K562 (cell line): ENCODE results near the gene TMEM87B. TPM values are rescaled to one million over a fixed set of nuclear protein-coding genes. Genes with fewer than 3 reads are reported as not detected.
A peak's percentile ranks its signal among the peaks of the same experiment; 100 is the strongest.

Experiments
- ATAC-seq: fragments of 200-7000 bp; cut with Tn5 transposase; 3 replicates; pipeline ENCODE4 v1.9.1; 2020; ENCODE audit warnings: moderate library complexity
- BruUV-seq: library from RNA; stranded (reverse); fragments of 400-500 nt; replicated peaks from 2 replicates; lab custom pipeline; 2021; lab: Mats Ljungman, UMichigan
- CTCF ChIA-PET: fragments of 300-600 bp; formaldehyde crosslinking; extraction: SDS; loops from one replicate; lab custom pipeline; 2021; ENCODE audit warnings: low intra/inter-chr PET ratio; lab: Yijun Ruan, JAX
- POLR2A ChIA-PET: fragments of 300-600, 350-650 bp; sonication (Branson Sonifier 250); formaldehyde crosslinking; extraction: SDS; loops from one replicate; lab custom pipeline; 2021; ENCODE audit warnings: antibody characterized with exemption, inconsistent platforms; lab: Yijun Ruan, JAX
- DNase-seq, 4 experiments: peaks; one replicate each; pipeline versions ENCODE4 v3.0.0 to v3.0.0-alpha.2; 2011 to 2018; ENCODE audit warnings: low spot score in 3 of 4, mixed read lengths in 3 of 4; ENCODE audit errors: extremely low read depth in 1 of 4
- FAIRE-seq: peaks from 2 replicates; lab custom pipeline; 2011; peaks lifted over from hg19 to GRCh38; lab: Jason Lieb, UNC
- H2AFZ ChIP-seq: 2 replicates; pipeline ENCODE4 v1.6.0; 2011; ENCODE audit warnings: low read depth, low read length, control low read depth, inconsistent platforms
- H3K27ac ChIP-seq: fragments of 200-600 bp; 3 replicates; pipeline ENCODE4 v1.8.0; 2011; ENCODE audit warnings: low read depth, mild to moderate bottlenecking, control low read depth, inconsistent platforms, low read length, moderate library complexity, mixed read lengths; ENCODE audit errors: extremely low read depth
- H3K27me3 ChIP-seq, 2 experiments: fragments of 300-600 bp in 1 of 2; 2 replicates in 1 of 2; 3 replicates in 1 of 2; pipeline versions ENCODE4 v1.6.0 to v1.8.0; 2011; ENCODE audit warnings: inconsistent platforms in 2 of 2, low read length in 2 of 2, mild to moderate bottlenecking in 1 of 2, mixed read lengths in 1 of 2, moderate library complexity in 1 of 2; ENCODE audit not compliant: control insufficient read depth in 2 of 2, insufficient read depth in 2 of 2
- H3K36me3 ChIP-seq: fragments of 300-600 bp; 3 replicates; pipeline ENCODE4 v1.8.0; 2011; ENCODE audit warnings: mild to moderate bottlenecking, low read length, inconsistent platforms; ENCODE audit not compliant: control insufficient read depth, insufficient read depth
- H3K4me1 ChIP-seq, 2 experiments: fragments of 200-600 bp in 1 of 2; replicated peaks in 1 of 2; 2 replicates in 1 of 2; 3 replicates in 1 of 2; pipeline versions ENCODE4 v1.5.1 to v1.8.0; 2011; ENCODE audit warnings: inconsistent platforms in 2 of 2, low read length in 2 of 2, mild to moderate bottlenecking in 1 of 2, mixed read lengths in 1 of 2, moderate library complexity in 1 of 2; ENCODE audit not compliant: control insufficient read depth in 2 of 2, insufficient read depth in 2 of 2
- H3K4me2 ChIP-seq: 2 replicates; pipeline ENCODE4 v1.6.1; 2011; ENCODE audit warnings: low read length, control low read depth, inconsistent platforms, mixed read lengths; ENCODE audit not compliant: insufficient read depth
- H3K4me3 ChIP-seq: fragments of 200-600 bp; sonication (generic), shearing (Covaris generic); 2 replicates; pipeline ENCODE4 v1.5.1; 2016; ENCODE audit warnings: control low read depth, inconsistent platforms
- H3K79me2 ChIP-seq: fragments of 200-600 bp; 3 replicates; pipeline ENCODE4 v1.8.0; 2011; ENCODE audit warnings: low read length, inconsistent platforms; ENCODE audit not compliant: control insufficient read depth, insufficient read depth
- H3K9ac ChIP-seq, 2 experiments: 2 replicates each; pipeline versions ENCODE4 v1.6.0 to v1.6.1; 2011; ENCODE audit warnings: low read depth in 2 of 2, low read length in 2 of 2, control low read depth in 1 of 2, inconsistent platforms in 1 of 2, mild to moderate bottlenecking in 1 of 2, mixed read lengths in 1 of 2; ENCODE audit not compliant: insufficient read depth in 1 of 2
- H3K9me1 ChIP-seq: one replicate; pipeline ENCODE4 v1.6.0; 2011; ENCODE audit warnings: inconsistent platforms, mild to moderate bottlenecking, low read length, moderate library complexity; ENCODE audit not compliant: control insufficient read depth, insufficient read depth
- H3K9me3 ChIP-seq: replicated peaks from 2 replicates; pipeline ENCODE4 v1.5.1; 2011; ENCODE audit warnings: low read depth, low read length, inconsistent platforms; ENCODE audit not compliant: control insufficient read depth, insufficient read depth
- H4K20me1 ChIP-seq: replicated peaks from 2 replicates; pipeline ENCODE4 v1.6.1; 2011; ENCODE audit warnings: low read length, inconsistent platforms, mixed read lengths; ENCODE audit not compliant: control insufficient read depth, insufficient read depth
- CBX1 ChIP-seq: sonication (generic); IDR thresholded peaks from 2 replicates; pipeline ENCODE4 v1.6.1; 2016; ENCODE audit warnings: antibody characterized with exemption, low read depth, mild to moderate bottlenecking
- CREM ChIP-seq: IDR thresholded peaks from 2 replicates; pipeline ENCODE4 v1.6.1; 2014; ENCODE audit warnings: antibody characterized with exemption, low read depth
- E2F6 ChIP-seq, 2 experiments: IDR thresholded peaks; 2 replicates each; pipeline ENCODE4 v1.6.1; 2011; ENCODE audit warnings: borderline replicate concordance in 1 of 2, control low read depth in 1 of 2, low read depth in 1 of 2, low read length in 1 of 2, mild to moderate bottlenecking in 1 of 2, mixed read lengths in 1 of 2, moderate library complexity in 1 of 2; ENCODE audit not compliant: insufficient read depth in 1 of 2, insufficient read length in 1 of 2, poor library complexity in 1 of 2, severe bottlenecking in 1 of 2; ENCODE audit errors: extremely low read depth in 1 of 2
- FOXA3 ChIP-seq, 2 experiments: fragments of 450-650 bp in 1 of 2; sonication (generic) in 1 of 2; formaldehyde crosslinking; IDR thresholded peaks in 1 of 2; conservative IDR thresholded peaks in 1 of 2; 2 replicates each; pipeline versions ENCODE4 v1.4.0 to v1.8.0; 2020 to 2022; ENCODE audit warnings: mild to moderate bottlenecking in 2 of 2, missing genetic modification reagents in 1 of 2
- HMGXB4 ChIP-seq: sonication (generic); formaldehyde crosslinking; IDR thresholded peaks from 2 replicates; pipeline ENCODE4 v1.8.1; 2023; ENCODE audit warnings: mild to moderate bottlenecking, missing genetic modification reagents
- IRF1 ChIP-seq: sonication (generic); formaldehyde crosslinking; IDR thresholded peaks from 2 replicates; pipeline ENCODE4 v1.8.0; 2022; ENCODE audit warnings: missing genetic modification reagents, mild to moderate bottlenecking, borderline replicate concordance
- KLF10 ChIP-seq: fragments of 250-450 bp; sonication (Bioruptor Pico); IDR thresholded peaks from 2 replicates; pipeline ENCODE4 v1.6.1; 2021; ENCODE audit warnings: matching md5 sums
- MLLT1 ChIP-seq, 2 experiments: fragments of 450-650 bp; IDR thresholded peaks; 2 replicates each; pipeline ENCODE4 v1.6.1; 2016
- PHF8 ChIP-seq: fragments of 200-600 bp; sonication (generic); IDR thresholded peaks from 2 replicates; pipeline ENCODE4 v1.6.1; 2012; ENCODE audit warnings: mixed run types, mild to moderate bottlenecking, inconsistent platforms, low read length, moderate library complexity, borderline replicate concordance
- RNF219 ChIP-seq: fragments of 250-450 bp; sonication (Bioruptor Pico); IDR thresholded peaks from 2 replicates; pipeline ENCODE4 v1.5.0; 2022; ENCODE audit warnings: mild to moderate bottlenecking
- TCF3 ChIP-seq: sonication (generic); formaldehyde crosslinking; IDR thresholded peaks from 2 replicates; pipeline ENCODE4 v1.4.0; 2020; ENCODE audit warnings: mild to moderate bottlenecking, missing genetic modification reagents
- WGBS: fragments of 100-300 bp; shearing (Covaris generic); methylation state at CpG from one replicate; pipeline ENCODE4 v1.1.6; 2016; ENCODE audit warnings: low coverage, mixed read lengths; ENCODE audit not compliant: insufficient coverage; ENCODE audit errors: missing lambda C conversion rate; 5-methylcytosine and 5-hydroxymethylcytosine counted together
- in situ Hi-C: fragments of 300-500 bp; cut with MboI; formaldehyde crosslinking; loops from 4 replicates; pipeline ENCODE4 v1.15.0; 2018; ENCODE audit warnings: inconsistent platforms, mixed read lengths
- intact Hi-C: fragments of 100-400 bp; cut with micrococcal nuclease; formaldehyde crosslinking; loops from 2 replicates; pipeline ENCODE4 v1.14.2; 2022
- polyA plus RNA-seq, 8 experiments: library from polyadenylated mRNA; depleted of rRNA in 4 of 8; stranded (reverse) in 5 of 8; unstranded in 3 of 8; fragments of >200 nt; fragmentation: Nextera tagmentation in 2 of 8; fragmentation: Illumina TruSeq in 1 of 8; extraction: Ambion mirVana in 2 of 8; extraction: Trizol in 1 of 8; gene quantifications; 2 replicates each; pipeline versions ENCODE4 v1.2.1 to v1.2.3, GENCODE V29; 2011 to 2014; ENCODE audit warnings: inconsistent platforms in 1 of 8, missing spikeins in 1 of 8
- total RNA-seq, 7 experiments: library from RNA; depleted of rRNA in 6 of 7; stranded (reverse); fragments of >200 nt in 6 of 7; fragmentation: Illumina TruSeq in 2 of 7; extraction: Trizol in 2 of 7; gene quantifications; 2 replicates each; pipeline versions ENCODE4 v1.2.1 to v1.2.3, GENCODE V29; 2011 to 2021; ENCODE audit warnings: low replicate concordance in 1 of 7

The TMEM87B gene
- total and polyA plus RNA-seq, 9 of the 15 experiments (the other 6 are each of a cell fraction or from before 2014, with no cell fraction given), result 3.7 to 17.1 (median 11.0) TPM

GRCh38 chr2:112031473-112032223 lies 23.4 kb upstream of the TMEM87B start (continued):
- TF ChIP-seq HMGXB4 (CRISPR knock-in tag), result no peak

- no TSS peak for BruUV-seq
- POLR2A ChIA-PET, result interaction anchor here (0.7 kb wide), 1 partner anchor 134 kb away, joined by 3 read pairs; no protein-coding TSS in a partner anchor
- no peak for TF ChIP-seq IRF1
- no peak for TF ChIP-seq KLF10
- no peak for TF ChIP-seq TCF3 (CRISPR knock-in tag)
- TF ChIP-seq E2F6 (IDR thresholded peaks at IDR 0.05; ENCODE audit: borderline replicate concordance in 1 of 2, extremely low read depth in 1 of 2, insufficient read depth in 1 of 2, insufficient read length in 1 of 2, low read depth in 1 of 2, low read length in 1 of 2, poor library complexity in 1 of 2, severe bottlenecking in 1 of 2), result no peak
- no peak for TF ChIP-seq PHF8
- TF ChIP-seq FOXA3 (CRISPR knock-in tag; conservative IDR thresholded peaks at IDR 0.05 in 1 of 2, IDR thresholded peaks at IDR 0.05 in 1 of 2), result no peak
- no peak for TF ChIP-seq RNF219 (CRISPR knock-in tag)
- no peak for TF ChIP-seq MLLT1 (IDR thresholded peaks at IDR 0.05)
- TF ChIP-seq CBX1, result no peak
- TF ChIP-seq CREM, result no peak
These were observed 22.9 kb upstream of the TMEM87B start for GRCh38 chr2:112032224-112032586.

More at GRCh38 chr2:112032224-112032586, 22.9 kb upstream of the TMEM87B start:
- H3K79me2 ChIP-seq, result no peaks in the 10 kb centered on the region
- whole genome bisulfite sequencing, result 59% methylated on average over 4 of the region's 4 CpGs
- DNase-seq, result no peak
- CTCF ChIA-PET, result no interaction called here
- ATAC-seq, result no peak
- no peaks in the 10 kb centered on the region for H3K36me3 ChIP-seq
- intact Hi-C loops, result no loop called here
- H3K27ac ChIP-seq, result no peak overlapping the region
- no peak for FAIRE-seq
- H3K27me3 ChIP-seq, result no peaks in the 10 kb centered on the region; a peak in 1 of 5 replicates
- H2AFZ ChIP-seq, result 0 out of 2 replicates have a peak overlapping the region, but pooled peaks have one; percentile 30
- no peak overlapping the region for H3K4me2 ChIP-seq
- H3K9me1 ChIP-seq, result no peaks in the 10 kb centered on the region
- H3K9ac ChIP-seq, result no peak overlapping the region
- H3K4me1 ChIP-seq, result no peaks in the 10 kb centered on the region; a peak in 1 of 5 replicates
- H3K4me3 ChIP-seq, result no peak overlapping the region
- in situ Hi-C loops, result loop anchor here (5.0 kb wide), 1 partner anchor 125 kb away; no protein-coding TSS in a partner anchor
- no peaks in the 10 kb centered on the region for H4K20me1 ChIP-seq
- H3K9me3 ChIP-seq, result 0 out of 2 replicates have a peak, but pooled peaks cover 4% of the 10 kb centered on the region
